Measurements from ENCODE around the gene PILRA. TPM values are rescaled to one million over a fixed set of nuclear protein-coding genes. Genes with fewer than 3 reads are reported as not detected.

Gene PILRA
- total RNA-seq, 2 experiments from 2014 or later = 8.1 to 11.5 TPM

DNA sequence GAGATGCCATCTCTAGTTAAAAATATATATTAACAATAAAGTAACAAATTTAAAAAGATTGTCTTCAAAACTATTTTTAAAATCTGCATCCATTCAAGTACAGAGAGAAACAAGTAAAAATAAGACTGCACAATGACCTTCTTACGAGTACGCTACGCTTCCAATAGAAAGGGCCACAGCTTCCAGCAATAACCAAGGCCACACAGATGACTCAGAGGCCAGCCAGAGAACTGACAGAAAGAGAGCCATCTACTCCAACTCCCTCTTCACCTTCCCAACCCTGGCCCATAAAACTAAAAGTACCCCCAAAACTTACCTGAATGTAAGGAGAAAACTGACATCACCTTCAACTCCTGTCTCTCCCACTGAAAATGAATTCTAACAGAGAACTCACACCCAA lies 26.8 kb downstream of the PILRA start:
- no peak for DNase-seq
- Mint-ChIP-seq H3K9me3 (ENCODE audit: insufficient read depth) (no peaks in the 10 kb centered on the region), H3K36me3 (ENCODE audit: low read depth) (no peaks in the 10 kb centered on the region), H3K4me3 (no peak overlapping the region), H3K27ac (no peak overlapping the region), H3K27me3 (ENCODE audit: low read depth) (peaks cover 13% of the 10 kb centered on the region), H3K4me1 (ENCODE audit: low read depth) (peaks cover 23% of the 10 kb centered on the region)
- ATAC-seq = no peak
- POLR2A ChIA-PET = no interaction called here
- CTCF ChIA-PET = no interaction called here

DNA sequence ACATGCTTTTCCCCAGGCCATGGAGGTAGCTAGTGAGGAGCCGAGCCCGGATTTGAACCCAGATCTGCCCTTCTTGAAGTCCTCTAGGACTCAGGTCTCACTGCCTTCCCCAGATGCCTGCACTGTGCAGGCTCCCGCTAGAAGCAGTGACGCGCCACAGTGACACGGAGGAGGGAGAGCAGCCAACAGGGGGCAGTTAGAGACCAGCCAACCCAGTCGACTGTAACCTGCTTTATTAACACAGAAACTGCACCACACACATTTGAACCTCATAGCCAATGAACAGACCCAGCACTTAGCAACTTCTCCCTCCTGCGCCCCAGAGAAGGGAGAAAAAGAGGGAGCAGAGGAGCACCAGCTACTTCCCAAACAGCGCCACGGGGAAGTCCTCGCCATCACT lies 27.4 kb downstream of the PILRA start:
- Mint-ChIP-seq H3K9me3 (ENCODE audit: insufficient read depth) (no peaks in the 10 kb centered on the region), H3K36me3 (ENCODE audit: low read depth) (no peaks in the 10 kb centered on the region), H3K27me3 (ENCODE audit: low read depth) (peaks cover 12% of the 10 kb centered on the region), H3K4me3 (no peak overlapping the region), H3K27ac (no peak overlapping the region), H3K4me1 (ENCODE audit: low read depth) (peaks cover 21% of the 10 kb centered on the region)
- CTCF ChIA-PET = interaction anchor here (1.1 to 1.3 kb wide), 2 partner anchors 54 to 1399 kb away, joined by 3 read pairs; no protein-coding TSS in a partner anchor
- DNase-seq (peak; percentile 38), ATAC-seq (no peak)
- POLR2A ChIA-PET = no interaction called here

DNA sequence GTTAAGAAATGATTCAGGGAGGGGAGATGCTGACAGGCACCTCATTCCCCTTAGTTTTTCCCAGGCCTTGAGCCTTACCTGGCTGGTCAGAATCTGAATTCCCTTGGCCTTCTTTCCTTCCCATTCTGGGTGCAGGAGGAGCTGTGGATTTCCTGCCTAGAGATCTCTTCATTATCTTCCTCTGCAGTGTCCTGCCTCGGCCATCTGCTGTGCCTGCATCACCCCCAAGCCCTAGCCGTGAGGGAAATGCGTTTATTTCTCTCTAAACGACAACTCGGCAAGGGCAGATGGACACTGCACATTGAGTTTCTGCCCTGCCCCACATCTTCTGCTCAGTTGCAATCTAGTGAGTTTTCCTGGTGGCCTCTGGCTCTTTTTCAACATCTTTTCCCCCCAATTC lies 28.5 kb downstream of the PILRA start:
- H3K4me1 Mint-ChIP-seq (ENCODE audit: low read depth) = peaks cover 16% of the 10 kb centered on the region
- no peak overlapping the region for H3K27ac Mint-ChIP-seq
- no peaks in the 10 kb centered on the region for H3K36me3 Mint-ChIP-seq (ENCODE audit: low read depth)
- DNase-seq = no peak
- H3K9me3 Mint-ChIP-seq (ENCODE audit: insufficient read depth) = no peaks in the 10 kb centered on the region
- ChIA-PET POLR2A (interaction anchor here (0.7 kb wide), 1 partner anchor 35 kb away, joined by 3 read pairs; no protein-coding TSS in a partner anchor), CTCF (interaction anchor here (0.7 to 1.3 kb wide), 2 partner anchors 55 to 151 kb away, joined by 3 read pairs; no protein-coding TSS in a partner anchor)
- no peak overlapping the region for H3K4me3 Mint-ChIP-seq
- peaks cover 14% of the 10 kb centered on the region for H3K27me3 Mint-ChIP-seq (ENCODE audit: low read depth)
- no peak for ATAC-seq

DNA sequence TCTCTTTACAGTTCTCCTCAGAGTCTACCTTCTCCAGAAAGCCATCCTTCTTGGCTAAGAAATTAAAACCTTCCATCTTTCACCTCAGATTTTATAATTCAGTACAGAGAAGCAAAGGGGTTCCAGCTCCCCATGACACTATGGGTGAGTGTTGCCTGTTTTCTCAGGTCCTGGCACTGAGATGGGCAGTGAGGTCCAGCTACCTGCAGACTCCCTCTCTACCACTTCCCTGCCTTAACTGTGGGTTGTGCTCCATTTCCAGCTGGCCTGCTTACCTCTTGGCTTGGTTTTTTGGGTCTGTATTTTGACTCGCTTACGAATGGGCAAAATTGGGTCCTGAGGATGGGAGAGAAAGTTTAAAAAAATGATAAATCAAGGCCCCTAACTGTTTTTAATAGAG lies 29.0 kb downstream of the PILRA start:
- peaks cover 11% of the 10 kb centered on the region for H3K4me1 Mint-ChIP-seq (ENCODE audit: low read depth)
- no peak overlapping the region for H3K4me3 Mint-ChIP-seq
- POLR2A ChIA-PET = interaction anchor here (0.7 kb wide), 2 partner anchors 14 to 35 kb away, joined by 3 read pairs; no protein-coding TSS in a partner anchor
- peaks cover 14% of the 10 kb centered on the region for H3K27me3 Mint-ChIP-seq (ENCODE audit: low read depth)
- no peak for DNase-seq
- no peak overlapping the region for H3K27ac Mint-ChIP-seq
- H3K36me3 Mint-ChIP-seq (ENCODE audit: low read depth) = no peaks in the 10 kb centered on the region
- ATAC-seq = no peak
- no peaks in the 10 kb centered on the region for H3K9me3 Mint-ChIP-seq (ENCODE audit: insufficient read depth)
- CTCF ChIA-PET = interaction anchor here (0.7 to 1.8 kb wide), 3 partner anchors 13 to 272 kb away, joined by 3 to 8 read pairs (median 4); no protein-coding TSS in a partner anchor

DNA sequence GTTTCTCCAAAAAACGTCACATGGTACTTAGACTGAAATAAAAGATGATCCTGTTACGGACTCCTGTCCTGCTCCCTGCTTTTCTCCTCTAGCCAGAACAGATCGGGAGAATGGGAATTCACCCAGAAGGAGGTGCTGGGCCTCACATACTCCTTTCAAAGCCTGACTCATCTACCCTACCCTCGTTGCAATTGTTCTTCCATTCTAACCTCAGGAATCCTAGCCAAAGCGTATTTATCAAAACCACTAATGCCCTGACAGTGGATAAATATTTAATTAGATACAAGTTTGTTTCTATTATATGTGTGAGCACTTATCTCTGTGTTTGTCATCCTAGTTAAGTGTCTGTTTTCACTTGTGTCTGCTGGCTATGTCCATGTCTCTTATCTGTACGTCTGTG lies 33.5 kb downstream of the PILRA start:
- ChIA-PET POLR2A (interaction anchor here (0.9 to 1.3 kb wide), 3 partner anchors 22 to 221 kb away, joined by 3 to 5 read pairs (median 3); partner anchors contain the start of gene ZCWPW1), CTCF (interaction anchor here (1.2 to 4.0 kb wide), 22 partner anchors 8 to 317 kb away, joined by 3 to 34 read pairs (median 7); partner anchors contain the start of genes MEPCE, MOSPD3, PILRA and ZCWPW1)
- H3K36me3 Mint-ChIP-seq (ENCODE audit: low read depth) = no peaks in the 10 kb centered on the region
- no peak for ATAC-seq
- peaks cover 11% of the 10 kb centered on the region for H3K27me3 Mint-ChIP-seq (ENCODE audit: low read depth)
- no peak for DNase-seq
- no peak overlapping the region for H3K4me3 Mint-ChIP-seq
- H3K9me3 Mint-ChIP-seq (ENCODE audit: insufficient read depth) = no peaks in the 10 kb centered on the region
- H3K4me1 Mint-ChIP-seq (ENCODE audit: low read depth) = peaks cover 3% of the 10 kb centered on the region
- H3K27ac Mint-ChIP-seq = no peak overlapping the region

DNA sequence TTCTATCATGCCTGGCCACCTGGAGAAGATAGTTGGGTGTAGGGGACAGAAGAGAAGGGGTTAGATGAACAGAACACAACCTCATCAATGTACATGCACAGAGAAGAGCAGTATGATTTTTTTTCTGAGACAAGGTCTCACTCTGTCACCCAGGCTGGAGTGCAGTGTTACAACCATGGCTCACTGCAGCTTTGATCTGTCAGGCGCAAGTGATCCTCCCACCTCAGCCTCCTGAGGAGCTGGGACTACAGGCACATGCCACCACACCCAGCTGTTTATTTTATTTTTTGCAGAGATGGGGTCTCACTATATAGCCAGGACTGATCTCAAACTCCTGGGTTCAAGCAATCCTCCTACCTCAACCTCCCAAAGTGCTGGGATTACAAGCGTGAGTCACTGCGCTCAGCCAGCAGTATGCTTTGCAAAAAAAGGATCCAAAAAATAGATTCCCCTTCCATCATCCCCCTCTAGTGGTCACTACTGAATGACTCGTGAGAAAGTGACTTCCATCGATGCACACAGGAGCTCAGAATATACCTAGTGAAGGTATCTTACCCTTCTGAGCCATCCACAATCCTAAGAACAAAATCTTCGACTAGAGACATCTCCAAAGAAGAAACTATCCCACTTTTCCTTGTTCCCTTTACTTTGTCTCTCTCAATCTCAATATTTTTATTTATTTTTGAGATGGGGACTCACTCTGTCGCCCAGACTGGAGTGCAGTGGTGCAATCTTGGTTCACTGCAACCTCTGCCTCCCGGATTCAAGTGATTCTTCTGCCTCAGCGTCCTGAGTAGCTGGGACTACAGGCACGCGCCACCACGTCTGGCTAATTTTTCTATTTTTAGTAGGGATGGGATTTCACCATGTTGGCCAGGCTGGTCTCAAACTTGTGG lies 34.2 kb downstream of the PILRA start:
- Mint-ChIP-seq H3K4me1 (ENCODE audit: low read depth) (peaks cover 5% of the 10 kb centered on the region), H3K4me3 (no peak overlapping the region), H3K9me3 (ENCODE audit: insufficient read depth) (no peaks in the 10 kb centered on the region), H3K36me3 (ENCODE audit: low read depth) (no peaks in the 10 kb centered on the region), H3K27ac (no peak overlapping the region), H3K27me3 (ENCODE audit: low read depth) (peaks cover 12% of the 10 kb centered on the region)
- ATAC-seq = peak; percentile 92
- ChIA-PET CTCF (interaction anchor here (0.6 to 4.0 kb wide), 33 partner anchors 8 to 318 kb away, joined by 3 to 34 read pairs (median 5); partner anchors contain the start of genes LAMTOR4, MEPCE, MOSPD3 and PILRA), POLR2A (interaction anchor here (0.9 to 1.3 kb wide), 3 partner anchors 21 to 222 kb away, joined by 3 to 5 read pairs (median 3); partner anchors contain the start of gene ZCWPW1)
- peak; percentile 66 for DNase-seq

DNA sequence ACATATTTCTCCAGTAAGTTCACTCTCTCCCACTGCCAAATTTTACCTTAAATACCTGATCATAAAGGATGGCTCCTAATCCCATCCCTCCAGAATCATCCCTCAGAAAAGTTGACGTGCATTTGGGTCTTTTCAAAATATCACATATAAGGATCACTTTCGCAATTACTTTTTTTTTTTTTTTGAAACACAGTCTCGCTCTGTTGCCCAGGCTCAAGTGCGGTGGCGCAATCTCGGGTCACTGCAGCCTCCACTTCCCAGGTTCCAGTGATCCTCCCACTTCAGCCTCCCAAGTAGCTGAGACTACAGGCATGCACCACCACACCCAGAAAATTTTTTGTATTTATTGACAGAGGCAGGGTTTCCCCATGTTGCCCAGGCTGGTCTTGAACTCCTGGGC lies 37.8 kb downstream of the PILRA start:
- H3K4me1 Mint-ChIP-seq (ENCODE audit: low read depth) = peaks cover 17% of the 10 kb centered on the region
- no peaks in the 10 kb centered on the region for H3K9me3 Mint-ChIP-seq (ENCODE audit: insufficient read depth)
- no peaks in the 10 kb centered on the region for H3K36me3 Mint-ChIP-seq (ENCODE audit: low read depth)
- no peak for DNase-seq
- no peak overlapping the region for H3K4me3 Mint-ChIP-seq
- ChIA-PET POLR2A (no interaction called here), CTCF (interaction anchor here (1.3 to 1.4 kb wide), 2 partner anchors 14 to 24 kb away, joined by 3 to 4 read pairs; no protein-coding TSS in a partner anchor)
- H3K27ac Mint-ChIP-seq = no peak overlapping the region
- H3K27me3 Mint-ChIP-seq (ENCODE audit: low read depth) = peaks cover 6% of the 10 kb centered on the region
- no peak for ATAC-seq

DNA sequence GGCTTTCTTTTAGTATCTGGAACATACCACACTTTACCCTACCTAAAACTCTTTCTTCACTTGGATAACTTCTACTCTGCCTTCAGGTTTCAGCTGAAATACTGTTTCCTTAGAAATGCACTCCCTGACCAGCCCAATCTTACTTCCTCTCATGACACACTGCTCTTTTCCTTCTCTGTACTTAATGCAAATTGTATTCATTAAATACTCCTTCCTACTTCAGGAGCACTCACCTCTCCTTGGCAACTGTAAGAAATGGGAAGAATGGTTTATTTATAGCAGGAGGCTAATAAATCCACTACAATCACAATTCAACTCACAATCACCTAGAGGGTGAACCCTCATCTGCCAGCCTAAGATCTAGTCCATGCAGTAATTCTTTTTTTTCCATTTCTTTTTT lies 40.1 kb downstream of the PILRA start:
- Mint-ChIP-seq H3K36me3 (ENCODE audit: low read depth) (no peaks in the 10 kb centered on the region), H3K4me3 (no peak overlapping the region), H3K27me3 (ENCODE audit: low read depth) (peaks cover 4% of the 10 kb centered on the region), H3K9me3 (ENCODE audit: insufficient read depth) (no peaks in the 10 kb centered on the region), H3K4me1 (ENCODE audit: low read depth) (peaks cover 14% of the 10 kb centered on the region), H3K27ac (no peak overlapping the region)
- ChIA-PET CTCF (interaction anchor here (1.5 kb wide), 2 partner anchors 9 to 281 kb away, joined by 4 to 5 read pairs; no protein-coding TSS in a partner anchor), POLR2A (no interaction called here)
- no peak for DNase-seq
- peak; percentile 39 for ATAC-seq

DNA sequence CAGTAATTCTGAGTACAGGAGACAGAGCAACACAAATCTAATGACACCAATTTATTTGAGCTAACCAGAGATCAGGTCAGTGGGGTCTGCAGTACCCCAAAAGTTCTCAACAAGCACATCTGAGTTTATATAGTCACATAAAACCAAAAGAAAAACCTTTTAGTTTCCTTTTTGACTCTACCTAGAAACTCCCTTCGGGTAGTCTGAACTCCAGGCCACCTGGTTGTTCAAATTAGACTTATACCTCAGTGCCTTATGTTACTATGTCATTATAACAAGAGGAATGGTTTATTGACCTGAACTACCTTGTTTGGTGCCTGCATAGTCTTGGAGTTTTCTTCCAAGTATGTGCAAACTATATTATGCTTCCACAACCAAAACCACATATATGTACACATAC lies 40.6 kb downstream of the PILRA start:
- DNase-seq (no peak), ATAC-seq (peak; percentile 36)
- Mint-ChIP-seq H3K27ac (no peak overlapping the region), H3K27me3 (ENCODE audit: low read depth) (peaks cover 4% of the 10 kb centered on the region), H3K9me3 (ENCODE audit: insufficient read depth) (no peaks in the 10 kb centered on the region), H3K36me3 (ENCODE audit: low read depth) (no peaks in the 10 kb centered on the region), H3K4me1 (ENCODE audit: low read depth) (peaks cover 14% of the 10 kb centered on the region), H3K4me3 (no peak overlapping the region)
- POLR2A ChIA-PET = interaction anchor here (0.7 kb wide), 1 partner anchor 49 kb away, joined by 3 read pairs; no protein-coding TSS in a partner anchor
- CTCF ChIA-PET = interaction anchor here (1.5 to 2.6 kb wide), 3 partner anchors 9 to 281 kb away, joined by 4 to 8 read pairs (median 5); no protein-coding TSS in a partner anchor

DNA sequence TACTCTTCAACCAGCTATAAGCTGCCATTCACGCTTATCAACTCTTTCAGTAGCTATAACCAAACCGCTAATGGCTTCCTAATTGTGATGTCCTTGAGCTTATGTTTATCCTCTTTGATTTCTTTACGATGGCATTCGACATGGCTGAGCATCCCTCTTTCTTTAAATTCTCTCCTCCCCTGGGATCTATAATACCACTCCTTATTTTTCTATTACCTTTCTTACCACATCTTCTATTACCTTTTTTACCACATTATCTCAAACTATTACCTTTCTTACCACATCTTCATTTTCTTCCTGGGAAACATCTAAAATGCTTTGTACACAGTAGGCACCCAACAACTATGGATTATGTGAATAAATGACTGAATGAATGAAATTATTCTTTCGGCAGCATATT lies 42.2 kb downstream of the PILRA start:
- no peak overlapping the region for H3K27ac Mint-ChIP-seq
- POLR2A ChIA-PET = interaction anchor here (0.9 kb wide), 1 partner anchor 21 kb away, joined by 3 read pairs; no protein-coding TSS in a partner anchor

DNA sequence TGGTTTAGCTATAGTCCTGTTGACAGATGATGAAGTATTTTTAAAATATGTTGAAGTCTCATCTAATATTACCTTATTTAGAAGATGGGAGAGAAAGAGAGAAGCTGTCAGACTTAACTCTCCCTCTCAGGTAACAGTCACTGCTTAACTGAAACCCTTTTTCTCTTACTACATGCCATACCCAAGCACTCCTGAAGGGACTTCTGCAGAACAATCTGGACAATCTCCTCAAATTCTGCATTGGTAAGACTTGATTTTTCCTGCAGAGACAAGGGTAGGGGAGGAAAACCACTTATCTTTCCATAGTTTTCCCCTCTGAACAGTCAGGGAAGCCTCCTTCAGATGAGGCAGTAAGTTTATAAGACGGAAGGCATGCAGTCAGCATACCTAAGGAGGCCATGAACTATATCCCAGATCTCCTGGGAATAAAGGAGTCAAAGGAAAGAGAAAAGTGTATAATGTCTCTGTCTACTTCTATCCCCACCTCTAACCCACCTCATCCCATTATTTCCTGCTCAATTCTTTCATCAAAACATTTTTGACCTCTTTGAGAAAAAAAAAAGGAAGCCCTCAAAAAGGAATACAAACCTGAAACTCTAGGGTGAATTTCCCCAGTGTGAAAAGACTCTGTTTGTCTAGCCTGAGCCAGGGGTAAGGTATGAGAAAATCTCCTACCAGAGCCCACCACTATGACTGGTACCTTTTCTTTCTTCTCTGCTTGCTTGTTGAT lies 45.8 kb downstream of the PILRA start:
- H3K36me3 Mint-ChIP-seq (ENCODE audit: low read depth) = no peaks in the 10 kb centered on the region
- ATAC-seq (no peak), DNase-seq (no peak)
- H3K9me3 Mint-ChIP-seq (ENCODE audit: insufficient read depth) = no peaks in the 10 kb centered on the region
- no peak overlapping the region for H3K4me3 Mint-ChIP-seq
- CTCF ChIA-PET = interaction anchor here (4.1 kb wide), 1 partner anchor 12 kb away, joined by 34 read pairs; no protein-coding TSS in a partner anchor
- H3K4me1 Mint-ChIP-seq (ENCODE audit: low read depth) = peaks cover 1% of the 10 kb centered on the region
- H3K27ac Mint-ChIP-seq = no peak overlapping the region
- peaks cover 3% of the 10 kb centered on the region for H3K27me3 Mint-ChIP-seq (ENCODE audit: low read depth)
- POLR2A ChIA-PET = no interaction called here

More for the DNA sequence above, 42.2 kb downstream of the PILRA start:
- ATAC-seq (no peak), DNase-seq (no peak)
- H3K36me3 Mint-ChIP-seq (ENCODE audit: low read depth) = no peaks in the 10 kb centered on the region
- peaks cover 7% of the 10 kb centered on the region for H3K27me3 Mint-ChIP-seq (ENCODE audit: low read depth)
- H3K9me3 Mint-ChIP-seq (ENCODE audit: insufficient read depth) = no peaks in the 10 kb centered on the region
- no peak overlapping the region for H3K4me3 Mint-ChIP-seq
- CTCF ChIA-PET = interaction anchor here (2.6 kb wide), 2 partner anchors 9 to 12 kb away, joined by 8 to 12 read pairs; no protein-coding TSS in a partner anchor
- H3K4me1 Mint-ChIP-seq (ENCODE audit: low read depth) = peaks cover 14% of the 10 kb centered on the region

All from activated CD8-positive, alpha-beta T cell treated with anti-CD3 and anti-CD28 coated beads, Interleukin-2, amount 10 ng/mL, durations not matched to agents 7 days and 5 days (primary cell).